H1 (cell line): ENCODE results near the gene CTNNA3. TPM values are rescaled to one million over a fixed set of nuclear protein-coding genes. Genes with fewer than 3 reads are reported as not detected.

ENCODE experiments used
- CTCF ChIA-PET: fragments of 300-600 bp; sonication (Branson Sonifier 250); formaldehyde crosslinking; loops from one replicate; lab custom pipeline; 2021; ENCODE audit not compliant: partially characterized antibody; lab: Charles Lee
- POLR2A ChIA-PET: fragments of 300-600 bp; sonication (Branson Sonifier 250); formaldehyde crosslinking; loops from one replicate; lab custom pipeline; 2021; ENCODE audit warnings: inconsistent platforms; ENCODE audit not compliant: partially characterized antibody; lab: Charles Lee
- DNase-seq, 2 experiments: peaks; one replicate each; pipeline versions ENCODE4 v3.0.0 to v3.0.0-alpha.2; 2010 to 2022; ENCODE audit warnings: low spot score in 2 of 2, low read depth in 1 of 2, mixed read lengths in 1 of 2
- FAIRE-seq: peaks from 2 replicates; lab custom pipeline; 2011; peaks lifted over from hg19 to GRCh38; lab: Jason Lieb, UNC
- H2AFZ ChIP-seq: 2 replicates; pipeline ENCODE4 v1.8.1; 2012; ENCODE audit warnings: low read length, inconsistent platforms
- H2AK5ac ChIP-seq: 2 replicates; pipeline ENCODE4 v1.6.1; 2013; ENCODE audit warnings: low read depth, low read length
- H2BK120ac ChIP-seq: replicated peaks from 2 replicates; pipeline ENCODE3; 2013; ENCODE audit warnings: low read depth, low read length, inconsistent platforms
- H2BK12ac ChIP-seq: 2 replicates; pipeline ENCODE4 v1.6.1; 2013; ENCODE audit warnings: low read depth, low read length
- H2BK15ac ChIP-seq: 2 replicates; pipeline ENCODE4 v1.6.1; 2013; ENCODE audit warnings: low read length
- H2BK20ac ChIP-seq: 2 replicates; pipeline ENCODE4 v1.6.1; 2013; ENCODE audit warnings: low read length
- H2BK5ac ChIP-seq: 2 replicates; pipeline ENCODE4 v1.6.1; 2013; ENCODE audit warnings: low read depth, low read length
- H3K14ac ChIP-seq: 2 replicates; pipeline ENCODE4 v1.6.1; 2013; ENCODE audit warnings: inconsistent platforms; ENCODE audit not compliant: insufficient read length
- H3K18ac ChIP-seq: 2 replicates; pipeline ENCODE4 v1.6.1; 2013; ENCODE audit warnings: low read length; ENCODE audit errors: extremely low read depth
- H3K23ac ChIP-seq: 2 replicates; pipeline ENCODE4 v1.6.1; 2013; ENCODE audit warnings: inconsistent platforms; ENCODE audit not compliant: insufficient read length
- H3K23me2 ChIP-seq: 2 replicates; pipeline ENCODE4 v1.6.1; 2013; ENCODE audit warnings: low read depth, low read length
- H3K27ac ChIP-seq: 2 replicates; pipeline ENCODE4 v1.6.1; 2011; ENCODE audit warnings: low read depth, low read length, inconsistent platforms
- H3K27me3 ChIP-seq, 4 experiments: replicated peaks in 1 of 4; 1 replicate in 1 of 4; 2 replicates in 3 of 4; pipeline versions ENCODE4 v1.6.1 to v1.8.1; 2011 to 2013; ENCODE audit warnings: low read length in 3 of 4, mild to moderate bottlenecking in 3 of 4, inconsistent platforms in 2 of 4, mixed read lengths in 2 of 4, moderate library complexity in 1 of 4; ENCODE audit not compliant: control insufficient read depth in 3 of 4, insufficient read depth in 3 of 4; ENCODE audit errors: extremely low read depth in 1 of 4
- H3K36me3 ChIP-seq, 4 experiments: 2 replicates each; pipeline versions ENCODE4 v1.6.1 to v1.8.1; 2011 to 2013; ENCODE audit warnings: mild to moderate bottlenecking in 4 of 4, low read length in 3 of 4, moderate library complexity in 2 of 4, control low read depth in 1 of 4, inconsistent platforms in 1 of 4; ENCODE audit not compliant: insufficient read depth in 4 of 4, control insufficient read depth in 2 of 4
- H3K4ac ChIP-seq: replicated peaks from 2 replicates; pipeline ENCODE3; 2013; ENCODE audit warnings: low read length, low read depth, mixed read lengths, inconsistent platforms; ENCODE audit not compliant: insufficient read length
- H3K4me1 ChIP-seq, 4 experiments: replicated peaks in 1 of 4; 1 replicate in 1 of 4; 2 replicates in 3 of 4; pipeline versions ENCODE4 v1.6.1 to v1.8.1; 2011 to 2013; ENCODE audit warnings: low read length in 3 of 4, inconsistent platforms in 2 of 4, mixed read lengths in 1 of 4; ENCODE audit not compliant: insufficient read depth in 4 of 4, control insufficient read depth in 3 of 4
- H3K4me2 ChIP-seq, 2 experiments: 2 replicates each; pipeline versions ENCODE4 v1.6.1 to v1.8.1; 2011 to 2013; ENCODE audit warnings: low read depth in 2 of 2, low read length in 2 of 2, control low read depth in 1 of 2, inconsistent platforms in 1 of 2, mild to moderate bottlenecking in 1 of 2; ENCODE audit not compliant: insufficient read depth in 1 of 2
- H3K4me3 ChIP-seq, 4 experiments: fragments of 200-600, 300-600 bp in 1 of 4; sonication (generic), shearing (Covaris generic), sonication (Bioruptor Twin) in 1 of 4; 2 replicates each; pipeline versions ENCODE4 v1.5.1 to v1.8.1; 2011 to 2016; ENCODE audit warnings: low read length in 4 of 4, low read depth in 3 of 4, control low read depth in 2 of 4, inconsistent platforms in 2 of 4, mild to moderate bottlenecking in 2 of 4, mixed read lengths in 1 of 4, moderate library complexity in 1 of 4; ENCODE audit not compliant: insufficient read depth in 2 of 4; ENCODE audit errors: extremely low read depth in 1 of 4
- H3K56ac ChIP-seq: replicated peaks from 2 replicates; pipeline ENCODE3; 2013; ENCODE audit warnings: low read depth, mild to moderate bottlenecking, mixed read lengths, low read length, inconsistent platforms; ENCODE audit not compliant: insufficient read length
- H3K79me1 ChIP-seq: 2 replicates; pipeline ENCODE4 v1.6.1; 2013; ENCODE audit warnings: low read depth, low read length, control low read depth
- H3K79me2 ChIP-seq, 2 experiments: 2 replicates each; pipeline versions ENCODE4 v1.6.1 to v1.8.1; 2012 to 2013; ENCODE audit warnings: low read length in 2 of 2, mild to moderate bottlenecking in 2 of 2, inconsistent platforms in 1 of 2; ENCODE audit not compliant: insufficient read depth in 2 of 2, control insufficient read depth in 1 of 2
- H3K9ac ChIP-seq, 4 experiments: replicated peaks in 1 of 4; 1 replicate in 1 of 4; 2 replicates in 3 of 4; pipeline versions ENCODE4 v1.6.1 to v1.8.1; 2011 to 2013; ENCODE audit warnings: low read depth in 3 of 4, low read length in 3 of 4, control low read depth in 2 of 4, mild to moderate bottlenecking in 2 of 4, moderate library complexity in 2 of 4, inconsistent platforms in 1 of 4; ENCODE audit errors: extremely low read depth in 1 of 4
- H3K9me3 ChIP-seq, 2 experiments: 2 replicates each; pipeline versions ENCODE4 v1.6.1 to v1.8.1; 2012 to 2013; ENCODE audit warnings: mild to moderate bottlenecking in 2 of 2, moderate library complexity in 2 of 2, control low read depth in 1 of 2, inconsistent platforms in 1 of 2, low read depth in 1 of 2, low read length in 1 of 2, mixed read lengths in 1 of 2; ENCODE audit not compliant: insufficient read depth in 2 of 2
- H4K20me1 ChIP-seq, 2 experiments: replicated peaks in 1 of 2; 2 replicates each; pipeline versions ENCODE3 to v1.8.1; 2011 to 2013; ENCODE audit warnings: inconsistent platforms in 2 of 2, low read length in 2 of 2, mild to moderate bottlenecking in 1 of 2; ENCODE audit not compliant: insufficient read depth in 2 of 2, control insufficient read depth in 1 of 2
- H4K5ac ChIP-seq: 2 replicates; pipeline ENCODE4 v1.6.1; 2013; ENCODE audit warnings: low read length, low read depth, mixed read lengths, inconsistent platforms; ENCODE audit not compliant: insufficient read length
- H4K8ac ChIP-seq: 2 replicates; pipeline ENCODE4 v1.8.0; 2013; ENCODE audit warnings: mild to moderate bottlenecking, moderate library complexity, low read length, inconsistent platforms; ENCODE audit not compliant: insufficient read depth; ENCODE audit errors: extremely low read depth
- H4K91ac ChIP-seq: replicated peaks from 2 replicates; pipeline ENCODE3; 2013; ENCODE audit warnings: low read length, mixed read lengths, inconsistent platforms; ENCODE audit not compliant: insufficient read length
- CBX5 ChIP-seq: fragments of 300-800, 300-1000 bp; sonication (generic); IDR thresholded peaks from 2 replicates; pipeline ENCODE4 v1.7.1; 2016; ENCODE audit warnings: antibody characterized with exemption, low read length, low read depth
- CHD2 ChIP-seq: IDR thresholded peaks from 2 replicates; pipeline ENCODE4 v1.6.1; 2012; ENCODE audit warnings: low read length, improper control_type of control experiment
- EGR1 ChIP-seq: IDR thresholded peaks from 2 replicates; pipeline ENCODE4 v1.6.1; 2011; ENCODE audit warnings: low read depth, low read length, borderline replicate concordance
- HDAC6 ChIP-seq: IDR thresholded peaks from one replicate; pipeline ENCODE4 v1.7.1; 2012; ENCODE audit warnings: low read depth, mild to moderate bottlenecking, inconsistent platforms, low read length, moderate library complexity
- JUND ChIP-seq: IDR thresholded peaks from 2 replicates; pipeline ENCODE4 v1.6.1; 2011; ENCODE audit warnings: mild to moderate bottlenecking, improper control_type of control experiment, low read length
- KDM4A ChIP-seq: IDR thresholded peaks from one replicate; pipeline ENCODE4 v1.7.1; 2012; ENCODE audit warnings: low read depth, mild to moderate bottlenecking, moderate library complexity, low read length, inconsistent platforms; ENCODE audit not compliant: severe bottlenecking
- SIRT6 ChIP-seq: IDR thresholded peaks from one replicate; pipeline ENCODE4 v1.7.1; 2012; ENCODE audit warnings: low read length, inconsistent platforms
- SP1 ChIP-seq: IDR thresholded peaks from 2 replicates; pipeline ENCODE4 v1.6.1; 2011; ENCODE audit warnings: low read depth, low read length
- SP4 ChIP-seq: IDR thresholded peaks from 2 replicates; pipeline ENCODE4 v1.6.1; 2012; ENCODE audit warnings: low read length, inconsistent platforms
- SRF ChIP-seq: IDR thresholded peaks from 2 replicates; pipeline ENCODE4 v1.6.1; 2011; ENCODE audit warnings: mild to moderate bottlenecking, low read depth, low read length, moderate library complexity
- TBP ChIP-seq: IDR thresholded peaks from 2 replicates; pipeline ENCODE4 v1.6.1; 2011; ENCODE audit warnings: low read depth, low read length, improper control_type of control experiment
- WGBS, 2 experiments: shearing (Covaris generic) in 1 of 2; methylation state at CpG; one replicate each; pipeline versions ENCODE4 v1.1.6 to v1.1.7; 2013 to 2015; ENCODE audit warnings: low lambda C conversion rate in 2 of 2, mixed read lengths in 2 of 2, inconsistent platforms in 1 of 2, low coverage in 1 of 2, missing lambda C conversion rate in 1 of 2; ENCODE audit not compliant: insufficient replicate concordance in 2 of 2, insufficient coverage in 1 of 2, insufficient read length in 1 of 2; ENCODE audit errors: extremely low coverage in 1 of 2, missing lambda C conversion rate in 1 of 2; 5-methylcytosine and 5-hydroxymethylcytosine counted together
- polyA plus RNA-seq, 7 experiments: library from polyadenylated mRNA; depleted of rRNA in 3 of 7; stranded (reverse) in 5 of 7; unstranded in 2 of 7; fragments of >200 nt in 5 of 7; fragments of 200-250 nt in 2 of 7; gene quantifications; 1 replicate in 5 of 7; 2 replicates in 1 of 7; 4 replicates in 1 of 7; pipeline versions ENCODE4 v1.2.1 to v1.2.3, GENCODE V29; 2011 to 2013; ENCODE audit warnings: missing spikeins in 2 of 7, mixed read lengths in 2 of 7
- total RNA-seq: library from RNA; stranded (reverse); fragmentation: NEBNext Ultra II Directional; extraction: Animal tissue kit (Norgen Biotek cat#: 25700); gene quantifications from 2 replicates; pipeline ENCODE4 v1.2.1, GENCODE V29; 2021
- TF ChIP-seq, protein P1 (sequence below): IDR thresholded peaks from 2 replicates; pipeline ENCODE4 v1.6.1; 2012; ENCODE audit warnings: inconsistent platforms
- TF ChIP-seq, protein P2 (sequence below): IDR thresholded peaks from 2 replicates; pipeline ENCODE4 v1.6.1; 2011; ENCODE audit warnings: low read length, improper control_type of control experiment

The CTNNA3 gene
- total and polyA plus RNA-seq, 2 of the 8 experiments (the other 6 are each of a cell fraction or from before 2014, with no cell fraction given), result 1.3 to 1.5 TPM

DNA sequence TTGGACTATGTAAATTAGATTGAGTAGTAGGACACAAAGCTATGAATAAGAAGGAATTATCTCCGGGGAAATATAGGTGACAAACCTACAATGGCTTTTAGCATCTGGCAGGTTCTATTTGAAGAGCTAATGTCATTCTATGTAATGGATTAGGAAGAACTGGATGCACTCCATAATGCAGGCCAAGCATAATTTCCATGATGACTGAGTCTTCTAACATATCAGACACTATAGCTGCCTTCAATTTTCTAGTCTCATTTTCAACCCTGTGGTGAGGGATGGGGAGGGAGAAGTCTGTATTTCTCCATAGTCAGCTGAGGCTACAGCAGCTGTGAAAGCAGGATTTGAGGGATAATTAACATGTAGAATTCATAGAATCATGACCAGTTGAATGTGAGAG lies 1160.6 kb downstream of the CTNNA3 start:
- ChIA-PET POLR2A (no interaction called here), CTCF (interaction anchor here (0.8 kb wide), 1 partner anchor 51 kb away, joined by 3 read pairs; no protein-coding TSS in a partner anchor)
- H4K8ac ChIP-seq, result no peak overlapping the region
- H2BK20ac ChIP-seq, result no peak overlapping the region
- H3K36me3 ChIP-seq, result no peaks in the 10 kb centered on the region
- no peak overlapping the region for H3K56ac ChIP-seq
- H3K23me2 ChIP-seq, result no peaks in the 10 kb centered on the region
- H3K9ac ChIP-seq, result no peak overlapping the region
- no peaks in the 10 kb centered on the region for H4K20me1 ChIP-seq
- no peak overlapping the region for H4K91ac ChIP-seq
- H3K23ac ChIP-seq, result no peak overlapping the region
- H3K4me2 ChIP-seq, result no peak overlapping the region
- H3K18ac ChIP-seq, result no peak overlapping the region
- H3K27ac ChIP-seq, result no peak overlapping the region
- FAIRE-seq (no peak), DNase-seq (no peak)
- no peaks in the 10 kb centered on the region for H3K27me3 ChIP-seq
- H4K5ac ChIP-seq, result no peak overlapping the region
- no peaks in the 10 kb centered on the region for H3K9me3 ChIP-seq
- H2AK5ac ChIP-seq, result no peak overlapping the region
- 90% methylated on average over 1 of the region's 1 CpG; no CpG with 5 or more reads in 1 of the 2 experiments for WGBS, 2 experiments
- TF ChIP-seq CBX5 (no peak), SRF (no peak), SIRT6 (no peak), SP4 (no peak), TBP (no peak), JUND (no peak), CHD2 (no peak), SP1 (no peak), HDAC6 (no peak), KDM4A (no peak), EGR1 (no peak)
- TF ChIP-seq, protein P1, sequence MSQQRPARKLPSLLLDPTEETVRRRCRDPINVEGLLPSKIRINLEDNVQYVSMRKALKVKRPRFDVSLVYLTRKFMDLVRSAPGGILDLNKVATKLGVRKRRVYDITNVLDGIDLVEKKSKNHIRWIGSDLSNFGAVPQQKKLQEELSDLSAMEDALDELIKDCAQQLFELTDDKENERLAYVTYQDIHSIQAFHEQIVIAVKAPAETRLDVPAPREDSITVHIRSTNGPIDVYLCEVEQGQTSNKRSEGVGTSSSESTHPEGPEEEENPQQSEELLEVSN, result no peak
- TF ChIP-seq, protein P2, sequence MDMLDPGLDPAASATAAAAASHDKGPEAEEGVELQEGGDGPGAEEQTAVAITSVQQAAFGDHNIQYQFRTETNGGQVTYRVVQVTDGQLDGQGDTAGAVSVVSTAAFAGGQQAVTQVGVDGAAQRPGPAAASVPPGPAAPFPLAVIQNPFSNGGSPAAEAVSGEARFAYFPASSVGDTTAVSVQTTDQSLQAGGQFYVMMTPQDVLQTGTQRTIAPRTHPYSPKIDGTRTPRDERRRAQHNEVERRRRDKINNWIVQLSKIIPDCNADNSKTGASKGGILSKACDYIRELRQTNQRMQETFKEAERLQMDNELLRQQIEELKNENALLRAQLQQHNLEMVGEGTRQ, result no peak
- no peak overlapping the region for H3K4ac ChIP-seq
- no peaks in the 10 kb centered on the region for H3K79me2 ChIP-seq
- no peak overlapping the region for H2AFZ ChIP-seq
- no peak overlapping the region for H2BK5ac ChIP-seq
- H3K79me1 ChIP-seq, result no peaks in the 10 kb centered on the region
- H3K4me3 ChIP-seq, result no peak overlapping the region
- no peak overlapping the region for H2BK120ac ChIP-seq
- H2BK12ac ChIP-seq, result no peak overlapping the region
- no peak overlapping the region for H2BK15ac ChIP-seq
- H3K4me1 ChIP-seq, result no peaks in the 10 kb centered on the region
- no peak overlapping the region for H3K14ac ChIP-seq
